CD4-positive, alpha-beta memory T cell (primary cell): Measurements from ENCODE around the gene HPS1. TPM values are rescaled to one million over a fixed set of nuclear protein-coding genes. Genes with fewer than 3 reads are reported as not detected.
A peak's percentile ranks its signal among the peaks of the same experiment; 100 is the strongest.

Experiments used
- CTCF ChIA-PET: fragments of 350-600 bp; sonication (Branson Sonifier 250); formaldehyde crosslinking; loops from one replicate; lab custom pipeline; 2021; ENCODE audit warnings: inconsistent platforms; ENCODE audit not compliant: partially characterized antibody; lab: Charles Lee
- POLR2A ChIA-PET: fragments of 350-600 bp; sonication (Branson Sonifier 250); formaldehyde crosslinking; loops from one replicate; lab custom pipeline; 2021; ENCODE audit not compliant: partially characterized antibody; lab: Charles Lee
- DNase-seq, 5 donors: peaks; one replicate each; pipeline versions ENCODE4 v3.0.0 to v3.0.0-alpha.2; 2020 to 2022; ENCODE audit warnings: mixed read lengths in 1 of 5
- H3K27ac ChIP-seq: one replicate; pipeline ENCODE4 v1.7.0; 2013; ENCODE audit warnings: low read depth, low read length
- H3K27me3 ChIP-seq: 2 replicates; pipeline ENCODE4 v1.7.0; 2013; ENCODE audit warnings: mild to moderate bottlenecking, low read length, moderate library complexity; ENCODE audit not compliant: insufficient read depth
- H3K36me3 ChIP-seq: 2 replicates; pipeline ENCODE4 v1.7.0; 2013; ENCODE audit warnings: mild to moderate bottlenecking, low read length, moderate library complexity; ENCODE audit not compliant: insufficient read depth
- H3K4me1 ChIP-seq: 2 replicates; pipeline ENCODE4 v1.7.0; 2013; ENCODE audit warnings: mild to moderate bottlenecking, low read length, moderate library complexity; ENCODE audit not compliant: insufficient read depth
- H3K4me3 ChIP-seq, 2 donors: one replicate each; pipeline ENCODE4 v1.7.0; 2013; ENCODE audit warnings: low read length in 2 of 2, mild to moderate bottlenecking in 1 of 2
- H3K9me3 ChIP-seq, 2 donors: one replicate each; pipeline ENCODE4 v1.7.0; 2013; ENCODE audit warnings: low read length in 2 of 2, control low read depth in 1 of 2; ENCODE audit not compliant: control insufficient read depth in 1 of 2
- H3K27ac Mint-ChIP-seq, 7 donors: one replicate each; pipeline ENCODE4 v1.8.0; 2020 to 2021; ENCODE audit warnings: mixed read lengths in 7 of 7, mild to moderate bottlenecking in 6 of 7, inconsistent platforms in 3 of 7, moderate library complexity in 3 of 7
- H3K27me3 Mint-ChIP-seq, 2 donors: one replicate each; pipeline ENCODE4 v1.8.0; 2020 to 2021; ENCODE audit warnings: mixed read lengths in 2 of 2
- H3K36me3 Mint-ChIP-seq, 2 donors: one replicate each; pipeline ENCODE4 v1.8.0; 2020 to 2021; ENCODE audit warnings: mixed read lengths in 2 of 2, inconsistent platforms in 1 of 2, mild to moderate bottlenecking in 1 of 2
- H3K4me1 Mint-ChIP-seq, 4 donors: one replicate each; pipeline ENCODE4 v1.8.0; 2020 to 2021; ENCODE audit warnings: mixed read lengths in 4 of 4, mild to moderate bottlenecking in 1 of 4
- H3K4me3 Mint-ChIP-seq, 8 donors: one replicate each; pipeline ENCODE4 v1.8.0; 2020 to 2021; ENCODE audit warnings: mixed read lengths in 8 of 8, mild to moderate bottlenecking in 7 of 8, moderate library complexity in 6 of 8, inconsistent platforms in 3 of 8
- H3K9me3 Mint-ChIP-seq, 8 donors: one replicate each; pipeline ENCODE4 v1.8.0; 2020 to 2021; ENCODE audit warnings: mixed read lengths in 8 of 8, mild to moderate bottlenecking in 5 of 8, inconsistent platforms in 3 of 8, moderate library complexity in 1 of 8
- intact Hi-C: fragments of 100-400 bp; cut with micrococcal nuclease; formaldehyde crosslinking; loops from one replicate; pipeline ENCODE4 v1.15.1; 2023
- polyA plus RNA-seq, 2 donors: library from polyadenylated mRNA; unstranded; fragments of 300-500 nt; fragmentation: Illumina TruSeq; gene quantifications; one replicate each; pipeline ENCODE4 v1.2.3, GENCODE V29; 2021
- total RNA-seq, 2 experiments: library from RNA; stranded (reverse); gene quantifications; one replicate each; pipeline ENCODE4 v1.2.3, GENCODE V29; 2021

HPS1 gene
- total and polyA plus RNA-seq, 4 experiments from 2014 or later: 72.0 to 115 (median 91.3) TPM

DNA sequence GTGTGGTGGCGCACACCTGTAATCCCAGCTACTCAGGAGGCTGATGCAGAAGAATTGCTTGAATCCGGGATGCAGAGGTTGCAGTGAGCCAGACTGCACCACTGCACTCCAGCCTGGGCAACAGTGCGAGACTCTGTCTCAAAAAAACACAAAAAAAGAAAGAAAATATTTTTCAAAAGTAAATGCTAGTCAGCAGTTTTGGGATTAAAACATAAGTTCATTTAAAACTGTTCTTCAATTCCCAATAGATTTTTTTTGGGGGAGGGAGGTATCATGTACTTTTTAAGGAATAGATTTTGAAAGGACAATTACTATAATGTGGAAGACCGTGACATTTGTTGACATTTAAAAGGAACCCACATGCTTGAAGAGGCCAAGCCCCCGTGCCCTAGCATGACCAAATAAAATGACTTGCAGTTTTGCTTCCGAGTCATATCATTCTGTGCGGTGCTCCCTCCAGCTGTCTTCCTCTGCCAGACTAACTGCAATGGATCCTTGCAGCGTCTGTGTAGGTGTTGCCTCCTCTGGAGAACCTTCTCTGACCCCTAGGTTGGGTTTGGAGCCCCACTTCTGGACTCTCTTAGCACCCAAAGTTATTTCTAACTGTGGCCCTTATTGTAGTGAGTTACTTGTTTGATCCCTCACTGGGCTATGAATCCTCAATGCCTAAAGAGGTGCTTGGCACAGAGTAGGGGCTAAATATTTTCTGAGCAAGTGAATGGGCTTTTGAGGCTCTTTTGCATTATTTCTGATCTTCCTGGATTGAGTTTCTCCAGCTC lies 17.4 kb upstream of the HPS1 start:
- no peak overlapping the region for H3K27ac Mint-ChIP-seq
- H3K4me3 Mint-ChIP-seq: no peak overlapping the region
- no peak overlapping the region for H3K4me3 ChIP-seq
- H3K9me3 ChIP-seq: no peaks in the 10 kb centered on the region
- H3K36me3 ChIP-seq: no peaks in the 10 kb centered on the region
- H3K4me1 Mint-ChIP-seq: peaks cover 2 to 15% (median 5%) of the 10 kb centered on the region in 4 donors
- DNase-seq: no peak
- peaks cover 0 to 2% of the 10 kb centered on the region in 2 donors for H3K36me3 Mint-ChIP-seq
- H3K9me3 Mint-ChIP-seq: no peaks in the 10 kb centered on the region
- H3K4me1 ChIP-seq: no peaks in the 10 kb centered on the region
- H3K27me3 Mint-ChIP-seq: peaks cover 2 to 6% of the 10 kb centered on the region in 2 donors
- POLR2A ChIA-PET: no interaction called here
- no peak overlapping the region for H3K27ac ChIP-seq
- no peaks in the 10 kb centered on the region for H3K27me3 ChIP-seq
- CTCF ChIA-PET: interaction anchor here (1.1 to 5.7 kb wide), 3 partner anchors 198 to 783 kb away, joined by 4 to 56 read pairs (median 6); no protein-coding TSS in a partner anchor
- intact Hi-C loops: loop anchor here (10.0 kb wide), 1 partner anchor 971 kb away; the partner anchor contains the start of gene GOT1

DNA sequence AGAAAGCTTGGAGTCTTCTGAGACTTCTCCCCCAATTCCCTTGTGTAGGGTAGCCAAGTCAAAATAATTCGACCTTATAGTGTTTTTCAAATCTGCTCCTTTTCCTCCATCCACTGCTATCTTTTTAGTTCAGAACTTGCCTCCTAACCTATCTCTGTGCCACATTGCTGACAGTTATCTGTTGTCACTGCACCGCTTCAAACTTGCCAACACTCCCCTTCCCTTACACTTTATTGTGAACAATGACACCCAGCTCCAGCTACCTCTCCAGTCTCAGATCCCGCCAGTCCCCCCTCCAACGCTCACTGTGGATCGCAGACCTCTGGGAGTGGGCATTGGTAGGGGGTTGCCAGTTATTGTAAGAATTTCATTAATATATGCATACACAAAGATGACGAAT lies 16.3 kb upstream of the HPS1 start:
- DNase-seq: no peak
- Histone ChIP-seq H3K36me3 (no peaks in the 10 kb centered on the region), H3K4me1 (no peaks in the 10 kb centered on the region), H3K27me3 (no peaks in the 10 kb centered on the region), H3K9me3 (no peaks in the 10 kb centered on the region), H3K27ac (no peak overlapping the region), H3K4me3 (no peak overlapping the region)
- intact Hi-C loops: loop anchor here (10.0 kb wide), 1 partner anchor 972 kb away; the partner anchor contains the start of gene GOT1
- peaks cover 2 to 8% (median 4%) of the 10 kb centered on the region in 4 donors for H3K4me1 Mint-ChIP-seq
- H3K27ac Mint-ChIP-seq: no peak overlapping the region
- no peak overlapping the region for H3K4me3 Mint-ChIP-seq
- peaks cover 0 to 2% of the 10 kb centered on the region in 2 donors for H3K36me3 Mint-ChIP-seq
- ChIA-PET POLR2A (no interaction called here), CTCF (interaction anchor here (0.6 kb wide), 1 partner anchor 52 kb away, joined by 3 read pairs; no protein-coding TSS in a partner anchor)
- no peaks in the 10 kb centered on the region for H3K9me3 Mint-ChIP-seq
- peaks cover 5 to 11% of the 10 kb centered on the region in 2 donors for H3K27me3 Mint-ChIP-seq

DNA sequence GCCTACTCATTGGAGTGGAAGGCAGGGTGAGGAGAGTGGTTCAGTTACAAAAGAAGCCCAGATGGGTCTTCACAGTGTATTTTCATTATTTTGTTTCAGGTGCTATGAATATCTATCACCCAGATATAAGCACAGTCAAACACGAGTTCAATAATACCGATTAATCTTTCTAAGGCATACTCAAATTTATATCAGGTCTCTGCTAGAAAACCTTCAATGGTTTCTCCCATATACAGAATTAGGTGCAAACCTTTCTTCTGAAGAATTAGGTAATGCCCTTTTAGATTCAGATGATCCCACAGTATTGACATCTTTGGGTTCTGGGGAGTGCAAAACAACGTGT lies 14.7 kb upstream of the HPS1 start:
- peaks cover 8 to 16% of the 10 kb centered on the region in 2 donors for H3K27me3 Mint-ChIP-seq
- no peaks in the 10 kb centered on the region for H3K4me1 Mint-ChIP-seq
- no peaks in the 10 kb centered on the region for H3K9me3 ChIP-seq
- H3K36me3 Mint-ChIP-seq: no peaks in the 10 kb centered on the region
- no peaks in the 10 kb centered on the region for H3K4me1 ChIP-seq
- H3K4me3 Mint-ChIP-seq: no peak overlapping the region
- no peak overlapping the region for H3K27ac ChIP-seq
- DNase-seq: no peak
- no peaks in the 10 kb centered on the region for H3K36me3 ChIP-seq
- intact Hi-C loops: loop anchor here (10.0 kb wide), 1 partner anchor 973 kb away; the partner anchor contains the start of gene GOT1
- no peak overlapping the region for H3K27ac Mint-ChIP-seq
- POLR2A ChIA-PET: no interaction called here
- CTCF ChIA-PET: interaction anchor here (0.9 to 1.8 kb wide), 2 partner anchors 9 to 36 kb away, joined by 3 read pairs; no protein-coding TSS in a partner anchor
- H3K9me3 Mint-ChIP-seq: no peaks in the 10 kb centered on the region
- H3K27me3 ChIP-seq: no peaks in the 10 kb centered on the region
- H3K4me3 ChIP-seq: no peak overlapping the region

DNA sequence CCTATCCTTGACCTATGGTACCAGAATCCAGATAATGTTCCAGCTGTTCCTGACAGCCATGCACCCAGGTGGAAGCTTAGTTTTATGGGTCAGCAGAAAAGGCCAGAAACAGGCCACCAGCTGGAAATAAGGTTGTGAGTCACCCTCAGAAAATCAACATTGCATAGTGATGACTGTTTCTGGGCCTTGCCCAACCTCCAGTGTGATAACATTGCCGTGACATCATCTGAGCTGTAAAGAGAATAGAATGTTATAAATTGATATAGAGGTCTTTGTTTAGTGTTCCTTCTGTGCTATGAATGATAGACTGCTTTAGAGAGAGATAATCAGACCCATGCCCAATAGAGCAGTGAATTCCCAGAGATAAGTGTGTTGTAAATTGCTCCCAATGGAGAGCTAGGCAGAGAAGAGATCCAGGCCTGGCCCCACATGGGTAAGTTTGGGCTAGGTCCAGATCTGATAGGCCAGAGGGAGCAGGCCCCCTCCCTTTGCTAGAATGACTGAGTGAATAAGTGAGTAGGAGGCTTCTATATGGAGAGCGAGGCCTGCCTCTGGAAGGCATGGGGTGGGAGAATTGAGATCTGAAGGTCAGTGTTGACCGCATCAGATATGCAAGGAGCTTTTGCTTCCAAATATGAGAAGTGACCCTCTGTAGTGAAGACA lies 14.2 kb upstream of the HPS1 start:
- DNase-seq: no peak
- Histone ChIP-seq H3K4me1 (no peaks in the 10 kb centered on the region), H3K27me3 (no peaks in the 10 kb centered on the region), H3K4me3 (no peak overlapping the region), H3K27ac (no peak overlapping the region), H3K9me3 (no peaks in the 10 kb centered on the region), H3K36me3 (no peaks in the 10 kb centered on the region)
- peaks cover 8 to 16% of the 10 kb centered on the region in 2 donors for H3K27me3 Mint-ChIP-seq
- ChIA-PET POLR2A (no interaction called here), CTCF (interaction anchor here (0.9 to 1.8 kb wide), 2 partner anchors 10 to 35 kb away, joined by 3 read pairs; no protein-coding TSS in a partner anchor)
- no peak overlapping the region for H3K27ac Mint-ChIP-seq
- peak overlapping the region in 1 of 8 donors; percentile 12 for H3K4me3 Mint-ChIP-seq
- no peaks in the 10 kb centered on the region for H3K9me3 Mint-ChIP-seq
- H3K36me3 Mint-ChIP-seq: no peaks in the 10 kb centered on the region
- intact Hi-C loops: loop anchor here (10.0 kb wide), 1 partner anchor 974 kb away; the partner anchor contains the start of gene GOT1
- H3K4me1 Mint-ChIP-seq: no peaks in the 10 kb centered on the region

DNA sequence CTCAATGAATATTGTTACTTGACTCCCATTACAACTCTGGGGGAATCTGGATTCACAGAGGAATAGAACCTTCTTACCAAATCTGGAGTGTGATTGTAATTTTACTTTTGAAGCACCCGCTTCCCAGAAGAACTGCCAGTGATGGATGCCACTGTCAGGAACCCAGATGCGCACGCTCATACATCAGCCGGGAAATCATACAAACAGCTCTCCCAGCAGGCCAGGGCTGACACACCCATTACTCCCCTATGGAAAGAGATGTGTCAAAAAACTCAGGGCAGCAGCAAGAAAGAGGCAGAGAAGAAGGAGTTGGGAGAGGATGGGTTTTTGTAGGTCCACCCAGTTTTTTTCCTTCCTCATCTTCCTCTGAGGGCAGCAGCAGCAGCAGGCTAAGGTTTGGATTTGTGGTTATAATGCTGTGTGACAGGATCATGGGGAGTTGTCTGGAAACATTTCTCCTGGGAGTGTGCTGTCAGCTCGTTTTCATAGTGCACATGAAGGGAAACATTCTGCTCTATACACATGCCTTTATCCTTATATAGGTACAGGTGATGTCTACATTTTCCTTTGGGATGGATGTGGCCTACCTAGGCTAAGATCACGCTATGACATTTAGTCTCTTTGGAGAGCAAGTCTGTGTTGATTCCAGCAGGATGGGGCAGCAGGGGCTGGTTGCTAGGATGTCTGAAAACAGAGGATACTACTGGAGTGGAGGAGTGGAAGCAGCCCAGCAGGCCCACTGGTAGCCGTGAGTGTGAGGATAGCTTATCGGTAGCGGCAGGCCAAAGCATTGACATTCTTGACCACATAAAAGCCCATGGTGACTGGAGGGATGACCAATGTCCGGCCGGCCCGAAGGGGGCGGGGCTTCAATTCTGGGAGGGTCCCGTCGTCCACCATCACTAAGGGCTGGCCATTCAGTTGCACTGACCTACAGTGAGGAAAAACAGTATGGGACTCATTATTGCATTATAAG lies 12.4 kb upstream of the HPS1 start:
- Mint-ChIP-seq H3K36me3 (no peaks in the 10 kb centered on the region), H3K9me3 (no peaks in the 10 kb centered on the region), H3K4me3 (no peak overlapping the region), H3K27me3 (peaks cover 8 to 16% of the 10 kb centered on the region in 2 donors), H3K27ac (no peak overlapping the region), H3K4me1 (no peaks in the 10 kb centered on the region)
- CTCF ChIA-PET: no interaction called here
- DNase-seq: no peak
- no peaks in the 10 kb centered on the region for H3K9me3 ChIP-seq
- H3K4me3 ChIP-seq: no peak overlapping the region
- POLR2A ChIA-PET: no interaction called here
- no peaks in the 10 kb centered on the region for H3K4me1 ChIP-seq
- intact Hi-C loops: no loop called here
- H3K27me3 ChIP-seq: no peaks in the 10 kb centered on the region
- no peak overlapping the region for H3K27ac ChIP-seq
- no peaks in the 10 kb centered on the region for H3K36me3 ChIP-seq

DNA sequence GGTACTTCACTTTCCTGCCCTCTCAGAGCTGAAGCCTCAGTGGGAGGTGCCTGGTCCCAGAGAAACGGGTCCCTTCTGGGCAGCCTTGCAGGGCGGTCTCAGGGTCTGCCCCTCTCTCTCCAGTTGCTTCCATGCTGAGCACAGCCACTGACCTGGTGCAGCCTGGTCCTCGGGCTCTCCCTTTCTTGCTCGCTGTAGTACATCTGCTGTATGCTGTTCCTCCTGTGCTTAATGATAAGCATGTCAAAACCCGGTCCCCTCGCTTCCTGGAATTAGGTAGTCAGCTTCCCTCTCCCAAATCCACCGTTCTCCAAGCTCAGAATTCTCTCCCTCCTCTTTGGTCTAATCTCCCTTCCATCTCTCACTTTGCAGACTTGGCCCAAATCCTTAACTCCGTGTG lies 11.0 kb upstream of the HPS1 start:
- DNase-seq: no peak
- ChIA-PET POLR2A (interaction anchor here (1.1 kb wide), 1 partner anchor 12 kb away, joined by 3 read pairs; no protein-coding TSS in a partner anchor), CTCF (interaction anchor here (2.0 kb wide), 1 partner anchor 10 kb away, joined by 12 read pairs; no protein-coding TSS in a partner anchor)
- Histone ChIP-seq H3K27me3 (no peaks in the 10 kb centered on the region), H3K36me3 (no peaks in the 10 kb centered on the region), H3K4me3 (no peak overlapping the region), H3K27ac (no peak overlapping the region), H3K9me3 (no peaks in the 10 kb centered on the region), H3K4me1 (no peaks in the 10 kb centered on the region)
- H3K4me3 Mint-ChIP-seq: no peak overlapping the region
- H3K27me3 Mint-ChIP-seq: peaks cover 14 to 21% of the 10 kb centered on the region in 2 donors
- H3K36me3 Mint-ChIP-seq: no peaks in the 10 kb centered on the region
- no peaks in the 10 kb centered on the region for H3K9me3 Mint-ChIP-seq
- H3K4me1 Mint-ChIP-seq: no peaks in the 10 kb centered on the region
- no peak overlapping the region for H3K27ac Mint-ChIP-seq
- intact Hi-C loops: no loop called here
